GM18505 (cell line): ENCODE results near the gene TRABD2B.

Experiments
- ATAC-seq: cut with Tn5 transposase; IDR thresholded peaks from one replicate; pipeline ENCODE4 v1.9.1; 2021; ENCODE audit not compliant: unreplicated experiment
- POLR2A ChIP-seq: IDR thresholded peaks from 4 replicates; pipeline ENCODE4 v1.6.1; 2011; ENCODE audit warnings: borderline replicate concordance; ENCODE audit not compliant: insufficient read depth, insufficient read length; ENCODE audit errors: extremely low read depth

TRABD2B gene

GRCh38 chr1:47777322-47777721 lies 219.9 kb downstream of the TRABD2B start:
- no peak for TF ChIP-seq POLR2A
- ATAC-seq, result no peak

- TF ChIP-seq POLR2A, result no peak
- ATAC-seq, result no peak
Measured at GRCh38 chr1:47776667-47777131, 220.5 kb downstream of the TRABD2B start.

- ATAC-seq, result no peak
- TF ChIP-seq POLR2A, result no peak
Measured at GRCh38 chr1:47774986-47775834, 222.0 kb downstream of the TRABD2B start.

GRCh38 chr1:47772960-47773682 lies 224.1 kb downstream of the TRABD2B start:
- no peak for ATAC-seq
- no peak for TF ChIP-seq POLR2A

- ATAC-seq, result no peak
- TF ChIP-seq POLR2A, result no peak
Measured at GRCh38 chr1:47772281-47772680, 224.9 kb downstream of the TRABD2B start.

- ATAC-seq, result no peak
- TF ChIP-seq POLR2A, result no peak
Measured at GRCh38 chr1:47771751-47772150, 225.4 kb downstream of the TRABD2B start.

GRCh38 chr1:47769983-47770382 lies 227.2 kb downstream of the TRABD2B start:
- TF ChIP-seq POLR2A, result no peak
- ATAC-seq, result no peak

- TF ChIP-seq POLR2A, result no peak
- ATAC-seq, result no peak
Measured at GRCh38 chr1:47769295-47769694, 227.9 kb downstream of the TRABD2B start.

- TF ChIP-seq POLR2A, result no peak
- no peak for ATAC-seq
Measured at GRCh38 chr1:47767741-47768100, 229.5 kb downstream of the TRABD2B start.

GRCh38 chr1:47766832-47767740 lies 230.1 kb downstream of the TRABD2B start:
- no peak for ATAC-seq
- no peak for TF ChIP-seq POLR2A

GRCh38 chr1:47765742-47766485 lies 231.3 kb downstream of the TRABD2B start:
- ATAC-seq, result no peak
- no peak for TF ChIP-seq POLR2A

GRCh38 chr1:47765236-47765635 lies 231.9 kb downstream of the TRABD2B start:
- ATAC-seq, result no peak
- TF ChIP-seq POLR2A, result no peak

- ATAC-seq, result no peak
- no peak for TF ChIP-seq POLR2A
Measured at GRCh38 chr1:47764461-47765046, 232.6 kb downstream of the TRABD2B start.

GRCh38 chr1:47763591-47764171 lies 233.5 kb downstream of the TRABD2B start:
- ATAC-seq, result no peak
- no peak for TF ChIP-seq POLR2A
